Measurements from ENCODE around the gene MAMDC2. TPM values are rescaled to one million over a fixed set of nuclear protein-coding genes. Genes with fewer than 3 reads are reported as not detected.
A peak's percentile ranks its signal among the peaks of the same experiment; 100 is the strongest.

The MAMDC2 gene
- total RNA-seq, 1 donor from 2014 or later, result 211 TPM

DNA sequence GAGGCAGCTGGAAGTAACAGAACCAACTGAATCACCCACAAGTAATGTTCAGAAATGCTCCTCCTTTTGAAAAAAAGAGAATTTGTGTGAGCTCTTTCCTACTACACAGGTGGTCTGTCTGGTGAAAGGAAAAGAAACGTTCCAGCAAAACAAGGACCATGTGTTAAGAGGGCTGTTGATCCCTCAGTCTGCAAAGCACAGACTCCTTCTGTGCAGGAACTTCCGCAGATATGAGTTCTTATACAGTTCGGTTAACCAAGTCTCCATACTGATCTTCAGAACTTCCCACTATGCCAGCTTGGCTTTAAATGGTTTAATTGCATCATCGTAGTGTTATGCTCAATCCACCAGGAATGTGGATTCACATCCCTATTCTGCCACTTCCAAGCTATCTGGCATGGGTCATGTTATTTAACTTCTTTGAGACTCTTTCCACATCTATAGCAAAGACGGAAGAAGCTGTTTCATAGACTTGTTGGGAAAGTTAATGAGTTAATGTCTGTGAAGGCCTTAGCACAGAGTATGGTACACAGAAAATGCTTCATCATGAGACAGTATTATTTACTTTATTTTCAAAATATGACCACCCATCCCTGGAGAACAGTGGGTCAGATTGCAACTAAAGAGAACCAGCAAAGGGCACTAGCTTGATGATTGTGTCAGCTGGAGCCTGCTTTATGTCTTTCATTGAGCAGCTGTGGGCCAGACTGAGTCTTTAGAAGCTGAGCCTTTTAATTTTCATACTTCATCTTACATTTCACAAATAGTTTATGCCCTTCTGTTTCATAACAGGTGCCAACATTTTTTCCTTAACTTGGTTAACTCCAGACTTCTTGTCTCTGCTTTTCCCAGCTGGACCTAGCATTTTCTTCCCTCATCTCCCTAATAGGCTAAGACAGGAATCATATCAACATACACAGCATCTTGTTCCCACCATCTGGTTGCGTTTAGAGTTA lies 89.9 kb downstream of the MAMDC2 start:
- FAIRE-seq (no peak), DNase-seq (ENCODE audit: low read depth) (peak; percentile 18)
- H3K27ac Mint-ChIP-seq (ENCODE audit: unreplicated experiment), result peak overlapping the region; percentile 8
- H3K36me3 Mint-ChIP-seq (ENCODE audit: low read depth, unreplicated experiment), result peaks cover 42% of the 10 kb centered on the region
- H2AFZ ChIP-seq (ENCODE audit: low read depth, low read length), result no peak overlapping the region
- no peak overlapping the region for H3K4me2 ChIP-seq (ENCODE audit: low read length)
- no peaks in the 10 kb centered on the region for H3K36me3 ChIP-seq (ENCODE audit: insufficient read depth, low read length)
- H3K9me3 Mint-ChIP-seq (ENCODE audit: unreplicated experiment), result no peaks in the 10 kb centered on the region
- no peak overlapping the region for H3K4me3 Mint-ChIP-seq (ENCODE audit: unreplicated experiment)
- H3K27me3 Mint-ChIP-seq (ENCODE audit: low read depth, unreplicated experiment), result no peaks in the 10 kb centered on the region
- H3K79me2 ChIP-seq (ENCODE audit: insufficient read depth, low read length), result no peaks in the 10 kb centered on the region
- peak overlapping the region; percentile 4 for H3K27ac ChIP-seq (ENCODE audit: low read depth, low read length)
- H4K20me1 ChIP-seq (ENCODE audit: insufficient read depth, low read length), result no peaks in the 10 kb centered on the region
- no peak for TF ChIP-seq EZH2 (IDR thresholded peaks at IDR 0.05; ENCODE audit: insufficient read depth, low read length)
- TF ChIP-seq, protein P1, sequence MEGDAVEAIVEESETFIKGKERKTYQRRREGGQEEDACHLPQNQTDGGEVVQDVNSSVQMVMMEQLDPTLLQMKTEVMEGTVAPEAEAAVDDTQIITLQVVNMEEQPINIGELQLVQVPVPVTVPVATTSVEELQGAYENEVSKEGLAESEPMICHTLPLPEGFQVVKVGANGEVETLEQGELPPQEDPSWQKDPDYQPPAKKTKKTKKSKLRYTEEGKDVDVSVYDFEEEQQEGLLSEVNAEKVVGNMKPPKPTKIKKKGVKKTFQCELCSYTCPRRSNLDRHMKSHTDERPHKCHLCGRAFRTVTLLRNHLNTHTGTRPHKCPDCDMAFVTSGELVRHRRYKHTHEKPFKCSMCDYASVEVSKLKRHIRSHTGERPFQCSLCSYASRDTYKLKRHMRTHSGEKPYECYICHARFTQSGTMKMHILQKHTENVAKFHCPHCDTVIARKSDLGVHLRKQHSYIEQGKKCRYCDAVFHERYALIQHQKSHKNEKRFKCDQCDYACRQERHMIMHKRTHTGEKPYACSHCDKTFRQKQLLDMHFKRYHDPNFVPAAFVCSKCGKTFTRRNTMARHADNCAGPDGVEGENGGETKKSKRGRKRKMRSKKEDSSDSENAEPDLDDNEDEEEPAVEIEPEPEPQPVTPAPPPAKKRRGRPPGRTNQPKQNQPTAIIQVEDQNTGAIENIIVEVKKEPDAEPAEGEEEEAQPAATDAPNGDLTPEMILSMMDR (IDR thresholded peaks at IDR 0.05; ENCODE audit: insufficient read depth, low read depth, low read length), result no peak
- no peak overlapping the region for H3K4me3 ChIP-seq (ENCODE audit: insufficient read depth, low read depth, low read length)
- H3K4me1 ChIP-seq (ENCODE audit: insufficient read depth, low read length), result peaks cover 25% of the 10 kb centered on the region
- no peaks in the 10 kb centered on the region for H3K27me3 ChIP-seq (ENCODE audit: insufficient read depth, low read length)
- no peak overlapping the region for H3K9ac ChIP-seq (ENCODE audit: low read length)
- no peaks in the 10 kb centered on the region for H3K9me3 ChIP-seq (ENCODE audit: insufficient read depth, low read depth, low read length)
- H3K4me1 Mint-ChIP-seq (ENCODE audit: low read depth, unreplicated experiment), result peaks cover 47% of the 10 kb centered on the region

DNA sequence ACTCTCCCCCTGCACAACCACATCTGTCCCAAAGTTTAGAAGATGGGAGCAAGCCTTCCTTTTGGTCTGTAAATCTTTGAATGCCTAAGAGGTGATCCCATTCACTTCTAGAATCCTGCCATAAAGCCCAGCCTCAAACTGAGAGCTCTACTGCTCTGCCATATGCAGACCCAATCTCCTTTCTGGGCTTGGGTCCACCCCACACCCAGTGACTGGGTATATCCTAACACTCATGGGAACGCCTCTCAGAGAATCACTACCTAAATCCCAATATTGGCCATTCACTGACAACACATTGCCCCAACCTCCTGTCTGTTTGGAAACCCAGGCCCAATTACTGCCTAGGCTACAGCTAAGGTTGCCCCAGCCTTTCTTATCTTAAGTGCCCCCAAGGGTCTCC lies 90.7 kb downstream of the MAMDC2 start:
- H3K36me3 Mint-ChIP-seq (ENCODE audit: low read depth, unreplicated experiment), result peaks cover 35% of the 10 kb centered on the region
- no peak overlapping the region for H3K4me3 Mint-ChIP-seq (ENCODE audit: unreplicated experiment)
- DNase-seq (ENCODE audit: low read depth), result no peak
- H3K4me1 ChIP-seq (ENCODE audit: insufficient read depth, low read length), result peaks cover 25% of the 10 kb centered on the region
- no peaks in the 10 kb centered on the region for H3K9me3 Mint-ChIP-seq (ENCODE audit: unreplicated experiment)
- no peak overlapping the region for H3K4me2 ChIP-seq (ENCODE audit: low read length)
- peak overlapping the region; percentile 33 for H3K27ac ChIP-seq (ENCODE audit: low read depth, low read length)
- H3K27ac Mint-ChIP-seq (ENCODE audit: unreplicated experiment), result no peak overlapping the region
- no peak for FAIRE-seq
- H3K9ac ChIP-seq (ENCODE audit: low read length), result no peak overlapping the region
- peaks cover 46% of the 10 kb centered on the region for H3K4me1 Mint-ChIP-seq (ENCODE audit: low read depth, unreplicated experiment)
- H3K27me3 Mint-ChIP-seq (ENCODE audit: low read depth, unreplicated experiment), result no peaks in the 10 kb centered on the region
- no peaks in the 10 kb centered on the region for H3K27me3 ChIP-seq (ENCODE audit: insufficient read depth, low read length)
- TF ChIP-seq, protein P1 (IDR thresholded peaks at IDR 0.05; ENCODE audit: insufficient read depth, low read depth, low read length), result no peak
- TF ChIP-seq EZH2 (IDR thresholded peaks at IDR 0.05; ENCODE audit: insufficient read depth, low read length), result no peak
- no peaks in the 10 kb centered on the region for H3K36me3 ChIP-seq (ENCODE audit: insufficient read depth, low read length)
- no peaks in the 10 kb centered on the region for H3K9me3 ChIP-seq (ENCODE audit: insufficient read depth, low read depth, low read length)
- H3K4me3 ChIP-seq (ENCODE audit: insufficient read depth, low read depth, low read length), result no peak overlapping the region
- no peak overlapping the region for H2AFZ ChIP-seq (ENCODE audit: low read depth, low read length)
- no peaks in the 10 kb centered on the region for H4K20me1 ChIP-seq (ENCODE audit: insufficient read depth, low read length)
- no peaks in the 10 kb centered on the region for H3K79me2 ChIP-seq (ENCODE audit: insufficient read depth, low read length)

DNA sequence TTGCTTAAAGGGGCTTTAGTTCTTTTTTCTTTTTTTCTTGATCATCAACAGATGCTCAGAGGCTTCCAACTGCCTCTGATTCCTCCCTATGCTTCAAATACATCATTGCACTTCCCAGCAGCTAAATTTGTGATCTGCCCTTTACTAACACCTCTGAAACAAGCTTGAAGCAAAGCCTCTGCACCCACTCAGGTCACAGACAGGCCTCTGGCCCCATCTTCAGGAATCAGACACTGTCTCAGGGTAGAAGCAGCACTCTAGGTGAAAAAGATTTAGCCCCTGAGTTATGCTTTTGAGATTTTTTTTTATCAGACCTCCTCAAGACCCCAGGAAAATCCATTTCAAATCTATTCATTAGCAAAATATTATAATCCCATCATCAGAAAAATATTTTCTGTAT lies 91.5 kb downstream of the MAMDC2 start:
- no peak overlapping the region for H3K4me3 Mint-ChIP-seq (ENCODE audit: unreplicated experiment)
- H4K20me1 ChIP-seq (ENCODE audit: insufficient read depth, low read length), result no peaks in the 10 kb centered on the region
- no peaks in the 10 kb centered on the region for H3K9me3 ChIP-seq (ENCODE audit: insufficient read depth, low read depth, low read length)
- H3K9me3 Mint-ChIP-seq (ENCODE audit: unreplicated experiment), result no peaks in the 10 kb centered on the region
- H3K36me3 ChIP-seq (ENCODE audit: insufficient read depth, low read length), result no peaks in the 10 kb centered on the region
- DNase-seq (ENCODE audit: low read depth) (no peak), FAIRE-seq (no peak)
- peak overlapping the region; percentile 33 for H3K27ac ChIP-seq (ENCODE audit: low read depth, low read length)
- H3K27me3 Mint-ChIP-seq (ENCODE audit: low read depth, unreplicated experiment), result no peaks in the 10 kb centered on the region
- peak overlapping the region; percentile 77 for H3K27ac Mint-ChIP-seq (ENCODE audit: unreplicated experiment)
- H3K4me1 ChIP-seq (ENCODE audit: insufficient read depth, low read length), result peaks cover 25% of the 10 kb centered on the region
- H3K36me3 Mint-ChIP-seq (ENCODE audit: low read depth, unreplicated experiment), result peaks cover 32% of the 10 kb centered on the region
- H3K79me2 ChIP-seq (ENCODE audit: insufficient read depth, low read length), result no peaks in the 10 kb centered on the region
- no peak overlapping the region for H3K4me3 ChIP-seq (ENCODE audit: insufficient read depth, low read depth, low read length)
- peak overlapping the region; percentile 1 for H3K4me2 ChIP-seq (ENCODE audit: low read length)
- no peak overlapping the region for H3K9ac ChIP-seq (ENCODE audit: low read length)
- H2AFZ ChIP-seq (ENCODE audit: low read depth, low read length), result no peak overlapping the region
- H3K27me3 ChIP-seq (ENCODE audit: insufficient read depth, low read length), result no peaks in the 10 kb centered on the region
- peaks cover 46% of the 10 kb centered on the region for H3K4me1 Mint-ChIP-seq (ENCODE audit: low read depth, unreplicated experiment)
- no peak for TF ChIP-seq EZH2 (IDR thresholded peaks at IDR 0.05; ENCODE audit: insufficient read depth, low read length)
- TF ChIP-seq, protein P1 (IDR thresholded peaks at IDR 0.05; ENCODE audit: insufficient read depth, low read depth, low read length), result peak; percentile 7

Measured in astrocyte (in vitro differentiated cells and primary cell).